ENCODE measurements around the gene SCTR. TPM values are rescaled to one million over a fixed set of nuclear protein-coding genes. Genes with fewer than 3 reads are reported as not detected.

Gene SCTR
- polyA plus RNA-seq, 10 donors, result 0.37 to 3.0 (median 1.1) TPM

DNA sequence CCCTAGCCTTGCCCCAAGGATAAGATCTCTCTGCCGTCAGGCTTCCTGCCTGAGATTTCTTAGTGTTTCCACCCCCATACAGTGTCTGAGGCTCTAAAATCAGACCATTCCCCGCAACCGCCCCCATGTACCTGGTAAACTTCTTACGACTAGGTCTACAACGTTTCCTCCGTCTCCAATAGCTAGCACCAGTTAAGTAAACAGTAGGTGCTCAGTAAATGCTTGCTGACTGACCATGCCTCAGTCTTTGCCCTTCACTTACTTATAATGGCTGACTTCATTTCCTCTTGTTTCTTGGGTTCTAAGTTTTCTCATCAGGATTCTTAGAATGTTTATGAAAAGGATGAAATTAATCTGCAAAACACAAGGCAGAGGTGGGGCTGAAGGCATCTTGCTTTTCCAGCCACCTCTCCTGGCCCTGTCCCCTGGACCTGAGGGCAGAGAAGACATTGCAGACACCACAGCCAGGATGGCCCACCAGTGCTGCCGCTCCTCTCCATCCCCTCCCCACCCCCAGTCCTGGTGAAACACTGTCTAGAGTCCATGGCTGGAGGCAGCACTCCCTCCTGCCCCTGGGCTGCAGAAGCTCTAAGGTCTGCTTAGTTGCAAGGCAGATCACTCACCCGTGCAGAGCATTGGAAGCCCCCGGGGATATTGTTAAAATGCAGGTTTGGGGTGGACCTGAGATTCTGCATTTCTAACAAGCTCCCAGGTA, 75.7 kb downstream of the SCTR start:
- DNase-seq, result no peak

DNA sequence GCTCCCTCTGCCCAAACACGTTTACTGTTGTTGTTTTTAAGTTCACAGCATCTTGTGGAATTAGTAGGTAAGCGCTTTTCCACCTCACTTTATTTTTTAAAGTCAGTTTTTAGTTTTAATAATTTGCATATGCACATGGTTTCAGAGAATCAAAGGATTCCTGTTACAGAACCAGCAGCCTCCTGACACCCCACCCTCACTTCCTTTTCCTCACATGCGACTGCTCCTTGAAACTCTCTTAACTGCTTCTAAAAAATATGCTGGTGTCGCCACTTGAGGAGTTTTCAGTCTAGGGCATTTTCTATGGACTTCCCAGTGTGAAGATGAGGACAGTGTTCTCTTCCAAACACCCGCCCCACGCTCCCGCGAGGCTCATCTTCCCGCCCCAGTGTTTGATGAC, 78.2 kb downstream of the SCTR start:
- no peak for DNase-seq

DNA sequence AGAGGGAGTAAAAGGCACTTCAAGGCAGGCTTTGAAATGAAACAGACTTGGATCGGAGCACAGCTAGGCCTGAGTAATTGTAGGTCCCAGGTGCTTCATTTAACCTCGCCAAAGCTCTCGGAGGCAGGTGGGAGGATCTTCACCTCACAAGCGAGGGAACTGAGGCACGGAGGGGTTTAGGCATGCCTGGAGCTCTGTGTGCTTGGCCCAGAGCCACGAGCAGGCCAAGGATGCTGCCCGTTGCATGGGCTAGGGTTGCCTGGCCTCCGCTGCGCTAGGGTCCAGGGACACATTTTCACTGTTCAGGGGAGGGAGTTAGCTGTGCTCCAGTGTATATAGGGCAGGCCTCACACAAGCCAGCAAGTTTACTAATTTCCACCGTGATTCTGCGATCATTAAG, 81.4 kb downstream of the SCTR start:
- no peak for DNase-seq

DNA sequence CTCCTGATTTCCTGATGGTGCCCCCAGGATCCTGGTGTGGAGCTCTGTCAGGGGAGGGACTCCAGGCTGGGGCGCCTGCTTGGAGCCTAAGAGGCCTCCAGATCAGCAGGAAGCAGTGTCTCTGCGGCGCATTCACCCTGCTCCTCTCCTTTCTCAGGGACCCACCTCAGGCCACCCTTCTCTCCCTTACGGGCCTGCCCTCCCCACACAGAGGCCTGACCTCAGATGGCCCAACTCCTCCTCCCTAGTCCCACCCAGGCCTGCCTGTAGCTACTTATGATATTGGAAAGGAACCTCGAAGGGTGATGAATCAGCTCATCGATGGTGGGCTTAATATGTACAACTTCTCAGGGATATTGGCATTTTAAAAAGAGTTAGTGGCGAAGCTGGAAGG, 82.1 kb downstream of the SCTR start:
- no peak for DNase-seq

DNA sequence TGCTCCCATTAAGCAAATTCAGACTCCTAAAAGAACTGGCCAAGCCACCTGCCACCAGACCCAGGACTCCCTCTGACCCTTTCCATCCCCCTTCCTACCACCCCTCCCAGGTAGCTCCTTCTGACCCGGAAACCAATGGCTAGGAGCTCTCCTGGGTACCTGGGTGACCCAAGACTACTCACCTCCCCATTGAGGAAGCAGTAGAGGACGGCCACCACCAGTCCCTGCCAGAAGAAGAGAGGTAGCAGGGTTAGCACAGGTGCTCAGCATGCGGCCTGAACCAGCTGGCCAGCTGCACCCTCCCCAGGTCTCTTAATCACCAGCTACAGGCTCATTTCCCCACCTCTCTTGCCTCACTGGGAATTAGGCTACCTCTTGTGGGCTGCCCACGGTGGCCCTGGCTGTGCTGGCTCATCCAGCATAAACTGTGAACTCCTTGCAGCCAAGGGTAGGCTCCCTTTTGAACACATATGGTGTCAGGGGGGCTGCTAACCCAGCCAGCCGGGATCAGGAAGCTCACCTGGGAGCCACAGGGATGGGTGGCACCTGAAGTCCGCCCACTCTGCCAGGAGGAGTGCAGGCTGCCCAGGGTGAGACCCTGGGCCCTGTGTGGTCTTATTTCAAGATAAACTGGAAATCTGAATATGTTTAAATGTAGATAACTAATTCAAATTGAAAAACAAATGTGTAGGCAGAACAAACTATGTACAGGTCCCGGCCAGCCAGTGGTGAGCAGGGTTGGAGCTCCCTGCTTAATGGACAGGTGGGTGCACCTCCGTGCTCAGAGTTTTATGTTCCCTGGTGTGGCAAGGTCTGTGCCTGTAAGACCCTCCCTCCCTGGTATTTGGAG, 82.7 kb downstream of the SCTR start:
- DNase-seq, result no peak

DNA sequence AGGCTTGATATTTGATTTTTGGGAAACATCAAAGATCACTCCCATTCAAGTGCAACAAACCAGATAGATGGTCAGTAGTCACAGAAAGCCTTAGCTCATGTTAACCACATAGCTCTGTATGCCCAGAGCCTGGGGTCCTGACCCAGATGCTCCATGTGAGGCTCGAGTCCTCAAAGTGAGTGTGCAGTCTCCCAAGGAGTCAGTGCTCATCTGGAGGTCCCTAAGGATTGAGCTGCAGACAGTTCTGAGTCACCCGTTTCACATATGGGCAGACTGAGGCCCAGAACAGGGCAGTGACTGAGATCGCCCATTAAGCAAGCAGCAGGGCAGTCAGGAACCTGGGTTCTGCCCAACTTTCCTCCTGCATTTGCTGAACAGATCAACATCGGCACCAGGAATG, 83.4 kb downstream of the SCTR start:
- no peak for DNase-seq

DNA sequence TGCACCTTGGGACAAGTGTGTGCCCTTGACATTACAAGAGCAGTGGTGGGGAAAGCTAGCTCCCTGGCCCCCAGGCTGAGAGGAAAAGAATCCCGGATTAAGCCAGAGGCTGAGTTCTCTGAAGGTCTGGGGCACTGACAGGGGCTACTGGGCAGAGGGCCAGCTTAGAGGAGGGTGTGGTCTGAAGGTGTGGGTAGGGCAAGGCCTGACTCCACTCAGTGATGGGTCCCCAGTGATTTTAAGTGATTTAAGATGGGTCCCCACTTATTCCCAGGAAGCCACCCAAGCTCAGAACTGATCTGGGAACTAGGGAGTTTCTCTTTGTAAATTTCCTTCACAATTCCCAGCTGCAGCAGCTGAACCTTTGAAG, 83.8 kb downstream of the SCTR start:
- no peak for DNase-seq

DNA sequence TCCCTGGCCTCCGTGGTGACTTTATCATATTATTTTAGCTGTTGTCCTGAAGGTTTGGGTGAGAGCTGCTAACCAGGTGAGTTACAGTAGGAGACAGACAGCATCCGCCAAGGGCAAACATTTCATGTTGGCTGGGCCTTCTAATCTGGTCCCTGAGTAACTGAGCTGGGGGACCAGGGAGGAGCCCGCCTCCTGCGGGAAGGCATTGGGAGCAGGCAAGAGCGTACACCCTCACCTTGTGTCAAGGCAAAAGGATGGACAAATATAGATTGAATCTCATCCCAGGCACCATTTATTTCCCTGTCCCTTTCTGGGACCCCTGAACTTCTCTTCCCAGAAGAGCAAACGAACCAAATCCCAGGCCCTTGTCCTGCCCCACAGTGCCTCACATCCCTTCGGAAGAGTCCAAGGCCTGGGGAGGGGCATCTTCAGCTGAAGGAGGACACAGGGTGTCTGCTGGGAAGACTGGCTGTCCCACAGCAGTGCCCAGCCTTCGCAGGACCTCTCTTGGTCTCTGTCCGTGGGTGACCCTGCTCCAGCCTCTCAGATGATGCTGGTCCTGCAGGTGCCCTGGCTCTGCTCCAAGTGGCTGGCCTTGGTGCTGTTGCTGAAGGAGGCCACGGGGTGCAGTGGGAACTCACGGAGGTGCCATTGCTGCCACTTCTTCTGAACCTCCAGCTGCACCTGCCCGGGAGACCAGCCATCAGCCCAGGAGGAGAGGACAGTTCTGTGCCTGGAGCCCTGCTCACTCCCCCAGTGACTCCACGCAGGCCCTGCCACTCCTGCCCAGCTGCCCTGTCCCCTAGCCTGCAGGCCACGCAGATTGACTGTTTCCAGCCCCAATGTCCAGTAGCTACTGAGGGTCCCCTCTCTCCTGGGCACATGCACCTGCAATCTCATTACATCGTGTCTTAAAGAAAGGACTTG, 84.4 kb downstream of the SCTR start:
- no peak for DNase-seq

DNA sequence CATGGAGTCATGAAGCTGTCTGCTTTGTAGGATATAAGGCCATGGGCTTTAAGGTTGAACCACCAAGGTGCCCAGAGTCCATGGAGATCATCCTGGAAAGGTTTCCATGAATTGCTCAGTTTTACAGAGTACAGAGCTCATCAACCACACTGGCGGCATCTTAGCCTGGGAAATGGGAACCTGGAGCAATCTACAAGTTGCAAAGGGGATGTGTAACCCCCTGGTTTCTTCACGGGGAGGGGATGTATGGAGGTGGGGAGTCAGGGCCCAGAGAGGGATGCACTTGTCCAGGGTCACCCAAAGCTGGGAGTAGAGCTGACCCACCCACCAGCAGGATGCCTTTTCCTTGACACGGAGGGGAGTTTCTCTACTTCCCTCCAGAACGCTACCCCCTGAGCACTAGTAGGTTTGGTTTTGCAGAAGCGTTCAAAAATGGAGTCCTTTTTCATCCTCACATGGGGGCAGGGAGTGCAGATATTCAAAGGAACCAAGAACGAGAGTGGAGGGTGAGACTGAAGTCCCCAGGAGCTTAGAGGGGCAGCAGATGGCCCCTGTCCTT, 85.5 kb downstream of the SCTR start:
- no peak for DNase-seq

DNA sequence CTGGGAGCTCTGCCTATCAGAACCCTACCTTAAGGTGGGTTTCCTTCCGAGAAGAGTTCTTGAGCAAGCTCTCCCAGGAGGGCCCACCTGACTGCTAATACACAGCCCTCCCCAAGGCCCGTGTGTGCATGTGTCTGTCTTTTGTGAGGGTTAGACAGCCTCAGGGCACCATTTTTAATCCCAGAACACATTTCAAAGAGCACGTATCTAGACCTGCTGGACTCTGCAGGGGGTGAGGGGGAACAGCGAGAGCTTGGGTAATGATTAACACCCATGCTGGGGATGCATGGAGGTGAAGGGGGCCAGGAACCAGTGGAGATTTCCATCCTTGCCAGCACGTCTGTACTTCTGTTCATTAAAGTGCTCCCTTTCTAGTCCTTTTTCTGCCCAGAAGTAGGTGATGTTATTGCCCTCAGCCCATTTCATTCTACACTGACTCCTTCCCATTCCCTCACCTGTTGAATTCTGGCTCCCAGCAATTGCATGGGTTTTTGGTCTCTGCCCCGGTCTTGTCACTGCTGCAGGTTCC, 86.1 kb downstream of the SCTR start:
- DNase-seq, result no peak

DNA sequence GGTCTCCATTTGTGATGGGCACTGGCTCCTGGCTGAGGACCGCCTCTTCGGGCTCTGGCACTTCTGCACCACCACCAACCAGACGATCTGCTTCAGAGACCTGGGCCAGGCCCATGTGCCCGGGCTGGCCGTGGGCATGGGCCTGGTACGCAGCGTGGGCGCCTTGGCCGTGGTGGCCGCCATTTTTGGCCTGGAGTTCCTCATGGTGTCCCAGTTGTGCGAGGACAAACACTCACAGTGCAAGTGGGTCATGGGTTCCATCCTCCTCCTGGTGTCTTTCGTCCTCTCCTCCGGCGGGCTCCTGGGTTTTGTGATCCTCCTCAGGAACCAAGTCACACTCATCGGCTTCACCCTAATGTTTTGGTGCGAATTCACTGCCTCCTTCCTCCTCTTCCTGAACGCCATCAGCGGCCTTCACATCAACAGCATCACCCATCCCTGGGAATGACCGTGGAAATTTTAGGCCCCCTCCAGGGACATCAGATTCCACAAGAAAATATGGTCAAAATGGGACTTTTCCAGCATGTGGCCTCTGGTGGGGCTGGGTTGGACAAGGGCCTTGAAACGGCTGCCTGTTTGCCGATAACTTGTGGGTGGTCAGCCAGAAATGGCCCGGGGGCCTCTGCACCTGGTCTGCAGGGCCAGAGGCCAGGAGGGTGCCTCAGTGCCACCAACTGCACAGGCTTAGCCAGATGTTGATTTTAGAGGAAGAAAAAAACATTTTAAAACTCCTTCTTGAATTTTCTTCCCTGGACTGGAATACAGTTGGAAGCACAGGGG, 87.1 kb downstream of the SCTR start:
- no peak for DNase-seq

DNA sequence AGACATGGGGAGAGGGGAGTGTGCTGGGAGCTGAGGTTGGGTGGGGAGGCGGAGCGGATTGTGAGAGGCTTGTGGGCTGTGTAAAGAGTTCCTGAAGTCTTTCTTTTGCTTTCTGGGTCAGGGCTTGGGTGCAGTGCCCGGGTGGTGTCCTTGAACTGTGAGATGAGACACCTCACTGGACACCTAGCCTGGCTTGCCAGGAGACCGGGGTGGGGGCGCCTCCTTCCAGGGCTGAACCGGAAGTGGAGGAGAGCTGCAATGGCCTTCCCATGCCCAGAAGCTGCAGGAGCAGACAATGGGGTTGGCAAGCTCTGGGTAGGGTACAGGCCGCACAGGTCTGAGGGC, 88.4 kb downstream of the SCTR start:
- DNase-seq, result no peak

DNA sequence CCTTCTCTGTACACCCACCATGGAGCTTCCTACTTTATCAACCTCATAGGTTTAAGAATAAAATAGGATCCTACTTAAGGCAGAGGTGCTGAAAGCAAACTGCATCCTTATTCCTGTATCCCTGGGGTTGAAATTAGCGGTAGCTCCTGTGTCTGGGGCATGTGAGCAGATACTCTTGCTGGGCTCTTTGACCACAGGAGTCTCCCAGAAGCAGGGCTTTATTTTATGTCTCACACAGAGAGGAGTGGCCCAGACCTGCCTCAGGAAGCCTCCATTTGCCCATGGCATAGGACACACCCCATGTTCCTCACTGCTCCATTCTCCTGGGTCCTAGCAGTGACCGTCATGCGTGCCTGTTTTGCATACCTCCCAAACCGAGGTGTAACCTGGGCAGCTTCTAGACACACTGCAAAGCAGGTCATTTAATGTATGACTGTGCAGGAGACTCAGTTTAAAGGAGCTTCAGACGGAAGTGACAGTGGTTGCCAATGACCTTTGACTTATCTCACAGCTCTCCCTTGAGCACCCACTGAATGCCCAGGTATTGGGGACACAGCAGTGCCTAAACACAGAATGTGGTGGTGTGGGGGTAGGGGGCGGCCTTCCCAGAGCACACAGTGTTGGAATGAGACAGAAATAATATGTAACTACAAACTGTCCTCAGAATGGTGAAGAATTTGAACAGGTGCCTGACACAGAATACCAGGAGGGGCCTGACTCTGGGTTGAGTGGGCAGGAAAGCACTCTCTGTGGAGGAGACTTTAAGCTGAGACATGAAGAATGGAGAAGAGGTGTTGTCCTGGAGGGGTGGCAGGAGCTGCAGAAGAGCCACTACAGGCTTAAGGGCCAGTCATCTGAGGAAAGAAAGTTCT, 89.0 kb downstream of the SCTR start:
- no peak for DNase-seq

DNA sequence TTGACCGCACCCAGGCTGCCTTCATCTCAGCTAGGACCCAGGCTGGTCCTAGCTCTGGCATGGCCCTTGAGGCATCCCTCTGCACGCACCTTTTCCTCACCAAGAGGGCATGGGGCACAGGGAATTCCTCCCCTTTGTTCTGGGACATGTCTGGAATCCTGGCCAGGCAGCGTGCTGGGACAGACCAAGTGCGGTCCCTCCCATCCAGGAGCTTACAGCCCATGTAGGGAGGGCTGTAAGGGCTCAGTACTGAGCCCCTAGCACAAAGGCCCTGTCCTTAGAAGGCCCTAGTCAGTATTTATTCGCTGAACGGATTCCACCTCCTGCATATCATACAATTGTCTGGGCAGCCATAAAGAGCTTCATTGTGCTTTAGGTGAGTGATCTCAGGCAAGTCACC, 89.6 kb downstream of the SCTR start:
- no peak for DNase-seq

DNA sequence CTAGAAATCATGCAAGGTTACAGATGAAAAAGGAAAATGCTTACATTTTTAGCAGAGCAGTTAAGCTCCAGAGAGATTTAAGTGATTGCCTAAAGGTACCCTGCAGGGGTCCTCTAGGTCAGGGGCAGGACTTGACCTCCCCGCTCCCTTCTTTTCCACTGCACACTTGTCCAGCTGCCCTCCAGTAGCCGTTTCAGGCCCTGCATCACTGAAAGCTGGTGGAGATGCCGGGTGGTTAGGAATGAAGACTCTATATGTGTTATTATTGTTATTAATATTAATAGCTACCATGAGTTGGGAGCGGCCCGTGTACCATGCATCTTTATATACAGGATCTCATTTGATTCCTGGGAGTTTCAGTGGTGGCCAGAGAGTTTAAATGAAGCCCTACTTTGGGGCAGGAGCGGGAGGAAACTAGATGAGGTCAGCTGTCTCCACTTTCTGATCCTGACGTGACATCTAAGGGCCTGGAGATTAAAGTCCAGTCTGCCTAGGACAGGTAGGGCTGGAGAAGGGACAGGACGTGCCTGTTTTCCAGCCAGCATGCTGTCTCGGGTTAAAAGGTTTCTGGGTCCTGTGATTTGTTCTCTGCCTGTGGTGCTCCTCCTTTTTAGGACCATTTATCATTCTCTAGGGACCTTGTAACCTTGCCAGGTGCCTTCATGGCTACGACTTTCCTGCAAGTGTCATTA, 90.5 kb downstream of the SCTR start:
- DNase-seq, result no peak

DNA sequence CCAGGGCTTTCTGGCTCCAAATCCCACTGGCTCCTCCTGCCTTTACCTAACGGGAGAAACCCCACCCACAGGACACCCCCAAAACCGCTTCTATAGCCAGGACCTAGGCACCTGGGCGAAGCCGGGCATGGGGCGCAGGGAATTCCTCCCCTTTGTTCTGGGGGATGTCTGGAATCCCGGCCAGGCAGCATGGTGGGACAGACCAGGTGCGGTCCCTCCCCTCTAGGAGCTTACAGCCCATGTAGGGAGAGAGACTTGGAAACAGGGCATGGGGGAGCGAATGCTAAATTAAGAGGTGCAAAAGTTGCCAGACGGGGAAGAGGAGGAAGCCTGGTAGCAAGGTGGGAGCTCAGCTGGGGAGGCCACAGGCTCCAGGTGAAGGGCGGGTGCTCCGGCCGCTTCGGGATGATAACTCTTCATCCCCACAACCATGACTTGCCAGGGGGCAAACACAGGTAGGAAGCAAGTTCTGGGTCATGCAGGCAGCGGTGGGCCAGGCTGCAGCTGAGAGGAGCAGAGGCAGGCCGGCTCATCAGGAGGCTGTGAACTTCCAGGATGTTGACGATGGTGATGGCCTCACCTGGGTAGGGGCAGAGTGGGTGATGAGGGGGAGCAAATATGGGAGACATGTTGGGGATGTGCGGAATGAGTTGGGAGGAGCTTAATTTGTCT, 91.3 kb downstream of the SCTR start:
- DNase-seq, result no peak

DNA sequence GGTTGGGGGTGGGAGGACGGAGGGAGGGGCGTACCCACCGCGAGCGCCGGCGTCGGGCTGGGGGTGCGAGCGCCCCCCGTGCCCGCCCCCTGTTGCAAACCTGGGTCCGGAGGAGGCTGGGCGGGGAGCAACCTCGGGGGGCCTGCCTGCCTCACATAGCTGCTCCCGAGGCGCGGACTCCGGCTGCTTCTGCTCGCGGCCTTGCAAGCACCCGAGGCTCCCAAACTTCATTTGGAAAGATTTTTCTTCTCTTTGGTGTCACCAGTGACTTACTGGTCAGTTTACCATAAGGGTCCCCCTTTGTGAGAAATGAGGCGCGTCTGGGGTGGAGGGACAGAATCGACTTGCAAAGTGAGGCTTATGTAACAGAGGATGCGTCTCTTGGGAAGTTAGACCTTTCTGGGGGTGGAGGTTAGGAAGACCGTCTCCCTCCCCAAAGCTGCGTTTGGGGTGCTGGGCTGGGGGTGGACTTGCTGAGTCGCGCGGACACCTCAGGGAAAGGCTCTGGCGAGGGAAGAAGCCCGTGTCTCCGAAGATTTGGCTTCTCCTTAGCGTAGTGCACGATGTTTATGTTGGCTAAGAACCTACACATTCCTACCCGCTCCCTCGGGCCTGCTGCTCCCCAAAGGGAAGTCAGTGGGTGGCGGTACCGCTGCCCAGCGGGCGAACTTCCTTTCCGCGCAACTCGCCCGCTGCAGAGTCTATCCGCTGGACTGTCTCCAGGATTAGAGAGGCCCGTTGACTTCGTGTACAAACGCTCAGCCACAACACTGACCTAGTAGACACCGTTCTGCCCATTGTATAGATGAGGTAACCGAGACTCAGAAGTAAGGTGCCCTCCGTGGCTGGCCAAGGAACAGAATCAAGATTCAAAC, 92.1 kb downstream of the SCTR start:
- DNase-seq, result peak in 1 of 3 donors; percentile 51

Measured in muscle of back (tissue), 11 donors.